ENCODE data around the gene KRT79.

DNA sequence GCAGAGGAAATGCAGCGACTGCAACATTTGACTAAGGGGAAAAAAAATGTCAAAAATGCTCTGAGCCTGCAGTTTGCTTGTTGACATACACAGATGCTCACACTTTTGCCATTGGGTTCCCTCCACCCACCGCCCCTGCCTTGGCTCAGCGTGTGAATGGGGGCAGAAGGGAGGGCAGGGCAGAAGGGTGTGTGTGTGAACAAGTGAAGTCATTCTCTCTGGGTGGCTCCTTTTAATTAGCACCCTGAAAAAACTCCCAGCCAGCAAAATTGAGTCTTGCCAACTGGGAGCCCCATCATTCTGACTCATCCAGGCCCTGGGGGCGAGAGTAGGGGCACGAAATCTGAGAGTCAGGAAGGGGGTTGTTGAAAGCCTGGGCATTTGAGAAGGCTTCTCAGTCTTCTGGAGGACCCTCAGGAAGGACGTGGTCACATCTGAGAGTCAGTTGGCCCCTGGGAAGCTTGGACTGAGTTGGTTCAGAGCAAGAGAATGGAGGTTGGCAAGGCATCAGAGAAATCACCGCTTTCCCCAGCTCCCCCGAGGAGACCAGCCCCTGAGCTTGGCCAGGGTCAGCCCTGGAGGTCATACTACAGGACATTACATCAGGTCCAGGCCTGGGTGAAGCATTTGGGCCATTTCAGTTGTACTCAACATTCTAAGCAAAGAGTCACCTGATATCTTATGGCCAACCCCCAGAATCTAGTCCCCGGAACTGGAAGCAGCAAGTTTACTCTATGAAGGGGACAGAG is 37.4 kb upstream of the KRT79 start:
- TF ChIP-seq CTCF (IDR thresholded peaks at IDR 0.05) = no peak
- TF ChIP-seq POLR2AphosphoS5 (IDR thresholded peaks at IDR 0.05; ENCODE audit: insufficient read depth in 1 of 2, low read depth in 1 of 2) = peak; percentile 56 to 78
- no peak for TF ChIP-seq POLR2A (IDR thresholded peaks at IDR 0.05)

Data from vagina (tissue), 2 donors.